Keratinocyte (primary cell): Measurements from ENCODE around the gene ZC3H7A. TPM values are rescaled to one million over a fixed set of nuclear protein-coding genes. Genes with fewer than 3 reads are reported as not detected.

ENCODE experiments used
- DNase-seq: peaks from one replicate; pipeline ENCODE4 v3.0.0-alpha.2; 2011; ENCODE audit warnings: low read depth, missing footprints, low spot score
- FAIRE-seq: peaks from 2 replicates; lab custom pipeline; 2011; peaks lifted over from hg19 to GRCh38; lab: Jason Lieb, UNC
- H2AFZ ChIP-seq: 2 replicates; pipeline ENCODE4 v1.6.0; 2012; ENCODE audit warnings: low read length, control low read depth, inconsistent platforms; ENCODE audit not compliant: control insufficient read depth
- H3K27ac ChIP-seq: 2 replicates; pipeline ENCODE4 v1.5.1; 2011; ENCODE audit warnings: low read length; ENCODE audit not compliant: control insufficient read depth, insufficient read depth
- H3K27me3 ChIP-seq: 3 replicates; pipeline ENCODE4 v1.6.0; 2011; ENCODE audit warnings: low read length; ENCODE audit not compliant: control insufficient read depth, insufficient read depth; ENCODE audit errors: extremely low read depth
- H3K36me3 ChIP-seq, 2 experiments: 2 replicates in 1 of 2; 3 replicates in 1 of 2; pipeline ENCODE4 v1.5.1; 2011; ENCODE audit warnings: low read length in 2 of 2, mild to moderate bottlenecking in 1 of 2; ENCODE audit not compliant: control insufficient read depth in 2 of 2, insufficient read depth in 2 of 2; ENCODE audit errors: extremely low read depth in 1 of 2
- H3K4me1 ChIP-seq: 3 replicates; pipeline ENCODE4 v1.5.1; 2011; ENCODE audit warnings: low read length; ENCODE audit not compliant: control insufficient read depth, insufficient read depth; ENCODE audit errors: extremely low read depth
- H3K4me2 ChIP-seq: 3 replicates; pipeline ENCODE4 v1.6.0; 2011; ENCODE audit warnings: low read depth, low read length; ENCODE audit not compliant: control insufficient read depth, insufficient read depth; ENCODE audit errors: extremely low read depth
- H3K4me3 ChIP-seq, 3 experiments: fragments of 200-600 bp in 1 of 3; sonication (generic) in 1 of 3; 2 replicates in 2 of 3; 3 replicates in 1 of 3; pipeline ENCODE4 v1.5.1; 2011 to 2016; ENCODE audit warnings: low read length in 3 of 3, mild to moderate bottlenecking in 3 of 3, control low read depth in 2 of 3, inconsistent platforms in 1 of 3, low read depth in 1 of 3, mixed read lengths in 1 of 3, mixed run types in 1 of 3, moderate library complexity in 1 of 3; ENCODE audit not compliant: control insufficient read depth in 2 of 3, insufficient read depth in 2 of 3; ENCODE audit errors: extremely low read depth in 1 of 3
- H3K79me2 ChIP-seq: 2 replicates; pipeline ENCODE4 v1.6.0; 2012; ENCODE audit warnings: low read length; ENCODE audit not compliant: control insufficient read depth, insufficient read depth
- H3K9ac ChIP-seq: 3 replicates; pipeline ENCODE4 v1.6.0; 2011; ENCODE audit warnings: low read length; ENCODE audit not compliant: control insufficient read depth, insufficient read depth; ENCODE audit errors: extremely low read depth
- H3K9me1 ChIP-seq: 3 replicates; pipeline ENCODE4 v1.6.0; 2011; ENCODE audit warnings: low read length; ENCODE audit not compliant: control insufficient read depth, insufficient read depth; ENCODE audit errors: extremely low read depth
- H3K9me3 ChIP-seq: 2 replicates; pipeline ENCODE4 v1.5.1; 2012; ENCODE audit warnings: low read depth, low read length; ENCODE audit not compliant: control insufficient read depth
- H4K20me1 ChIP-seq: 3 replicates; pipeline ENCODE4 v1.6.0; 2011; ENCODE audit warnings: low read length; ENCODE audit not compliant: control insufficient read depth, insufficient read depth; ENCODE audit errors: extremely low read depth
- CTCF ChIP-seq, 3 experiments: IDR thresholded peaks in 1 of 3; conservative IDR thresholded peaks in 1 of 3; optimal IDR thresholded peaks in 1 of 3; 2 replicates in 2 of 3; 3 replicates in 1 of 3; pipeline versions ENCODE3 to v1.5.1; 2011; ENCODE audit warnings: low read length in 3 of 3, mild to moderate bottlenecking in 3 of 3, moderate library complexity in 2 of 3, control low read depth in 1 of 3, inconsistent platforms in 1 of 3; ENCODE audit not compliant: insufficient read depth in 2 of 3; ENCODE audit errors: extremely low read depth in 1 of 3
- EZH2 ChIP-seq: IDR thresholded peaks from one replicate; pipeline ENCODE4 v1.6.1; 2012; ENCODE audit warnings: inconsistent platforms, mild to moderate bottlenecking, low read length, moderate library complexity
- dilution Hi-C: fragments of 300-500 bp; cut with MboI; formaldehyde crosslinking; loops from one replicate; pipeline ENCODE4 v1.7.0; 2020; ENCODE audit warnings: low sequenced_read_pairs; ENCODE audit not compliant: extremely low pct_ligation_motif_present
- polyA plus RNA-seq, 5 experiments: library from polyadenylated mRNA; depleted of rRNA in 3 of 5; stranded (reverse) in 3 of 5; stranded (forward) in 1 of 5; unstranded in 1 of 5; fragments of >200 nt; gene quantifications; 1 replicate in 1 of 5; 2 replicates in 3 of 5; 3 replicates in 1 of 5; pipeline versions ENCODE4 v1.2.1 to v1.2.3, GENCODE V29; 2011 to 2012; ENCODE audit warnings: missing spikeins in 2 of 5, low read depth in 1 of 5, low replicate concordance in 1 of 5

Gene ZC3H7A
- polyA plus RNA-seq, 1 donor (not counting 4 experiments of a cell fraction or from before 2014, with no cell fraction given), result 43.9 TPM

- H2AFZ ChIP-seq, result no peak overlapping the region
- dilution Hi-C loops, result no loop called here
- no peak overlapping the region for H3K9ac ChIP-seq
- H3K4me3 ChIP-seq, result no peak overlapping the region
- H3K36me3 ChIP-seq, result peaks cover 19 to 28% of the 10 kb centered on the region in 2 experiments
- H3K9me3 ChIP-seq, result no peaks in the 10 kb centered on the region
- H4K20me1 ChIP-seq, result no peaks in the 10 kb centered on the region
- no peaks in the 10 kb centered on the region for H3K27me3 ChIP-seq
- H3K27ac ChIP-seq, result no peak overlapping the region
- no peaks in the 10 kb centered on the region for H3K79me2 ChIP-seq
- DNase-seq, result no peak
- TF ChIP-seq CTCF (optimal IDR thresholded peaks at IDR 0.05 in 1 of 3, IDR thresholded peaks at IDR 0.05 in 1 of 3, conservative IDR thresholded peaks at IDR 0.05 in 1 of 3; ENCODE audit: extremely low read depth in 1 of 3, insufficient read depth in 2 of 3, low read length in 3 of 3) (no peak), EZH2 (no peak)
- no peaks in the 10 kb centered on the region for H3K9me1 ChIP-seq
- no peaks in the 10 kb centered on the region for H3K4me1 ChIP-seq
- no peak overlapping the region for H3K4me2 ChIP-seq
- FAIRE-seq, result no peak
Observed at GRCh38 chr16:11715246-11715947, 81.7 kb downstream of the ZC3H7A start.

- H3K27me3 ChIP-seq, result no peaks in the 10 kb centered on the region
- no peak overlapping the region for H3K4me3 ChIP-seq
- H3K36me3 ChIP-seq, result peaks cover 16 to 22% of the 10 kb centered on the region in 2 experiments
- H3K4me1 ChIP-seq, result no peaks in the 10 kb centered on the region
- H3K9me3 ChIP-seq, result no peaks in the 10 kb centered on the region
- DNase-seq, result no peak
- no peak for TF ChIP-seq CTCF (optimal IDR thresholded peaks at IDR 0.05 in 1 of 3, IDR thresholded peaks at IDR 0.05 in 1 of 3, conservative IDR thresholded peaks at IDR 0.05 in 1 of 3; ENCODE audit: extremely low read depth in 1 of 3, insufficient read depth in 2 of 3, low read length in 3 of 3)
- TF ChIP-seq EZH2, result no peak
- H4K20me1 ChIP-seq, result no peaks in the 10 kb centered on the region
- no peaks in the 10 kb centered on the region for H3K79me2 ChIP-seq
- no peak overlapping the region for H2AFZ ChIP-seq
- H3K9me1 ChIP-seq, result no peaks in the 10 kb centered on the region
- no peak for FAIRE-seq
- no peak overlapping the region for H3K4me2 ChIP-seq
- no peak overlapping the region for H3K27ac ChIP-seq
- dilution Hi-C loops, result no loop called here
- no peak overlapping the region for H3K9ac ChIP-seq
Observed at GRCh38 chr16:11712122-11712521, 84.9 kb downstream of the ZC3H7A start.
